Natural killer cell (primary cell): ENCODE data around the gene MB. TPM values are rescaled to one million over a fixed set of nuclear protein-coding genes. Genes with fewer than 3 reads are reported as not detected.

Source experiments
- ATAC-seq, 3 donors: fragments of 150-1000 bp in 2 of 3; fragments of 200-7000 bp in 1 of 3; cut with Tn5 transposase; 1 replicate in 1 of 3; 2 replicates in 2 of 3; pipeline ENCODE4 v1.10.0; 2021; ENCODE audit warnings: mild to moderate bottlenecking in 2 of 3, moderate library complexity in 2 of 3
- DNase-seq, 2 donors: peaks; one replicate each; pipeline versions ENCODE4 v3.0.0 to v3.0.0-alpha.2; 2013 to 2021; ENCODE audit warnings: mixed read lengths in 1 of 2
- H3K27ac ChIP-seq: one replicate; pipeline ENCODE4 v1.5.1; 2013; ENCODE audit warnings: mild to moderate bottlenecking, low read length
- H3K27me3 ChIP-seq: one replicate; pipeline ENCODE4 v1.6.1; 2013; ENCODE audit warnings: low read length; ENCODE audit not compliant: control insufficient read depth, insufficient read depth
- H3K36me3 ChIP-seq: one replicate; pipeline ENCODE4 v1.6.1; 2013; ENCODE audit warnings: low read length; ENCODE audit not compliant: control insufficient read depth, insufficient read depth
- H3K4me1 ChIP-seq: one replicate; pipeline ENCODE4 v1.6.1; 2013; ENCODE audit warnings: low read length; ENCODE audit not compliant: control insufficient read depth, insufficient read depth
- H3K4me3 ChIP-seq: one replicate; pipeline ENCODE4 v1.5.1; 2013; ENCODE audit warnings: low read length
- H3K9me3 ChIP-seq: one replicate; pipeline ENCODE4 v1.6.1; 2013; ENCODE audit warnings: low read length; ENCODE audit not compliant: control insufficient read depth, insufficient read depth
- H3K27ac Mint-ChIP-seq, 2 donors: one replicate each; pipeline ENCODE4 v1.8.0; 2022; ENCODE audit warnings: mild to moderate bottlenecking in 2 of 2, mixed read lengths in 2 of 2, moderate library complexity in 1 of 2
- H3K27me3 Mint-ChIP-seq, 2 donors: one replicate each; pipeline ENCODE4 v1.8.0; 2022; ENCODE audit warnings: low read depth in 2 of 2, mixed read lengths in 2 of 2
- H3K36me3 Mint-ChIP-seq: one replicate; pipeline ENCODE4 v1.8.0; 2022; ENCODE audit warnings: mixed read lengths
- H3K4me1 Mint-ChIP-seq, 2 donors: one replicate each; pipeline ENCODE4 v1.8.0; 2022; ENCODE audit warnings: mixed read lengths in 2 of 2
- H3K4me3 Mint-ChIP-seq: one replicate; pipeline ENCODE4 v1.8.0; 2022; ENCODE audit warnings: mild to moderate bottlenecking, moderate library complexity, mixed read lengths
- H3K9me3 Mint-ChIP-seq, 2 donors: one replicate each; pipeline ENCODE4 v1.8.0; 2022; ENCODE audit warnings: mixed read lengths in 2 of 2
- WGBS: methylation state at CpG from one replicate; pipeline ENCODE4 v1.1.7; 2013; ENCODE audit warnings: missing lambda C conversion rate; ENCODE audit not compliant: insufficient coverage; 5-methylcytosine and 5-hydroxymethylcytosine counted together
- intact Hi-C: fragments of 100-400 bp; cut with micrococcal nuclease; formaldehyde crosslinking; loops from one replicate; pipeline ENCODE4 v1.14.2; 2022
- total RNA-seq, 4 donors: library from RNA; stranded (reverse); fragments of 120-200 nt in 1 of 4; gene quantifications; one replicate each; pipeline versions ENCODE4 v1.2.3 to v1.2.4, GENCODE V29; 2013 to 2022
- TF ChIP-seq, protein P1 (sequence below): fragments of 200-600 bp; IDR thresholded peaks from one replicate; pipeline ENCODE4 v1.8.0; 2022; ENCODE audit warnings: antibody characterized with exemption

Gene MB
- total RNA-seq, 3 donors from 2014 or later (not counting 1 experiment from before 2014, with no cell fraction given): not detected

- Histone ChIP-seq H3K4me3 (no peak overlapping the region), H3K9me3 (no peaks in the 10 kb centered on the region), H3K36me3 (no peaks in the 10 kb centered on the region), H3K4me1 (peaks cover 23% of the 10 kb centered on the region), H3K27ac (peak overlapping the region; percentile 4), H3K27me3 (no peaks in the 10 kb centered on the region)
- ATAC-seq: peak; percentile 24 to 75 (median 64)
- 43% methylated on average over 8 of the region's 9 CpGs for WGBS
- H3K27me3 Mint-ChIP-seq: peaks cover 0 to 6% of the 10 kb centered on the region in 2 donors
- H3K4me3 Mint-ChIP-seq: peak overlapping the region; percentile 7
- DNase-seq: peak; percentile 47 to 59
- no peaks in the 10 kb centered on the region for H3K9me3 Mint-ChIP-seq
- peaks cover 14 to 38% of the 10 kb centered on the region in 2 donors for H3K4me1 Mint-ChIP-seq
- TF ChIP-seq, protein P1, sequence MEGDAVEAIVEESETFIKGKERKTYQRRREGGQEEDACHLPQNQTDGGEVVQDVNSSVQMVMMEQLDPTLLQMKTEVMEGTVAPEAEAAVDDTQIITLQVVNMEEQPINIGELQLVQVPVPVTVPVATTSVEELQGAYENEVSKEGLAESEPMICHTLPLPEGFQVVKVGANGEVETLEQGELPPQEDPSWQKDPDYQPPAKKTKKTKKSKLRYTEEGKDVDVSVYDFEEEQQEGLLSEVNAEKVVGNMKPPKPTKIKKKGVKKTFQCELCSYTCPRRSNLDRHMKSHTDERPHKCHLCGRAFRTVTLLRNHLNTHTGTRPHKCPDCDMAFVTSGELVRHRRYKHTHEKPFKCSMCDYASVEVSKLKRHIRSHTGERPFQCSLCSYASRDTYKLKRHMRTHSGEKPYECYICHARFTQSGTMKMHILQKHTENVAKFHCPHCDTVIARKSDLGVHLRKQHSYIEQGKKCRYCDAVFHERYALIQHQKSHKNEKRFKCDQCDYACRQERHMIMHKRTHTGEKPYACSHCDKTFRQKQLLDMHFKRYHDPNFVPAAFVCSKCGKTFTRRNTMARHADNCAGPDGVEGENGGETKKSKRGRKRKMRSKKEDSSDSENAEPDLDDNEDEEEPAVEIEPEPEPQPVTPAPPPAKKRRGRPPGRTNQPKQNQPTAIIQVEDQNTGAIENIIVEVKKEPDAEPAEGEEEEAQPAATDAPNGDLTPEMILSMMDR: no peak
- peak overlapping the region; percentile 50 to 88 for H3K27ac Mint-ChIP-seq
- intact Hi-C loops: loop anchor here (2.0 kb wide), 1 partner anchor 291 kb away; no protein-coding TSS in a partner anchor
- H3K36me3 Mint-ChIP-seq: no peaks in the 10 kb centered on the region
Observed at GRCh38 chr22:35629406-35630216, 12.5 kb upstream of the MB start.

DNA sequence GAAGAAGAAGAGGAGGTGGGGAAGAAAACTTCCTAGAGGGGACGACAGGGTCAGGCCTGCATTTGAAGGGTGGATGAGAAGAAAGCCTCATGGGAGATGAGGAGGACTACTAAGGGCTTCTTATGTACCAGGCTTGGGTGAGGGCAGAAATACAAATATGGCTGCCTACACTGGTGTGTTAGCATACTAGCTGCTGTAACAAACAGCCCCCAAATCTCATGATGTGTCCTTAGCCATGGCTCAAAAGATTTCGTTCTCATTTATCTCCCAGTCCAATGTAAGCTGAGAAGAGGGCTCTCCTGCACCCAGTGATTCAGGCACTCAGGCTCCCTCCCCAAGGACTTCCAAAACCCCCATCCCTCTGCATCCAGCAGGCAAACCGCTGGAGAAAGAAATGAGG is 11.6 kb upstream of the MB start:
- ATAC-seq: no peak
- H3K9me3 ChIP-seq: no peaks in the 10 kb centered on the region
- H3K4me3 ChIP-seq: no peak overlapping the region
- DNase-seq: no peak
- peaks cover 23% of the 10 kb centered on the region for H3K4me1 ChIP-seq
- WGBS: 98% methylated on average over 3 of the region's 3 CpGs
- Mint-ChIP-seq H3K4me3 (no peak overlapping the region), H3K27me3 (peaks cover 0 to 6% of the 10 kb centered on the region in 2 donors), H3K27ac (peak overlapping the region in 1 of 2 donors; percentile 43), H3K4me1 (peaks cover 14 to 34% of the 10 kb centered on the region in 2 donors), H3K36me3 (no peaks in the 10 kb centered on the region), H3K9me3 (no peaks in the 10 kb centered on the region)
- TF ChIP-seq, protein P1: no peak
- H3K27me3 ChIP-seq: no peaks in the 10 kb centered on the region
- no peaks in the 10 kb centered on the region for H3K36me3 ChIP-seq
- no peak overlapping the region for H3K27ac ChIP-seq
- intact Hi-C loops: no loop called here

GRCh38 chr22:35627267-35628041 is 10.3 kb upstream of the MB start:
- H3K36me3 ChIP-seq: no peaks in the 10 kb centered on the region
- Mint-ChIP-seq H3K27ac (peak overlapping the region in 1 of 2 donors; percentile 81), H3K4me1 (peaks cover 20 to 32% of the 10 kb centered on the region in 2 donors), H3K27me3 (peaks cover 0 to 6% of the 10 kb centered on the region in 2 donors), H3K9me3 (no peaks in the 10 kb centered on the region), H3K4me3 (peak overlapping the region; percentile 79), H3K36me3 (no peaks in the 10 kb centered on the region)
- H3K4me1 ChIP-seq: peaks cover 23% of the 10 kb centered on the region
- intact Hi-C loops: loop anchor here (2.0 kb wide), 1 partner anchor 497 kb away; no protein-coding TSS in a partner anchor
- TF ChIP-seq, protein P1: peak; percentile 17
- no peaks in the 10 kb centered on the region for H3K9me3 ChIP-seq
- no peak overlapping the region for H3K27ac ChIP-seq
- WGBS: under 1% methylated on average over 21 of the region's 21 CpGs
- H3K27me3 ChIP-seq: no peaks in the 10 kb centered on the region
- H3K4me3 ChIP-seq: peak overlapping the region; percentile 42
- ATAC-seq (peak; percentile 50 to 54 (median 51)), DNase-seq (peak; percentile 40 to 73)
